ENCODE results near the gene CCL8. TPM values are rescaled to one million over a fixed set of nuclear protein-coding genes. Genes with fewer than 3 reads are reported as not detected.

Gene CCL8
- total RNA-seq, 2 experiments from 2014 or later = not detected

DNA sequence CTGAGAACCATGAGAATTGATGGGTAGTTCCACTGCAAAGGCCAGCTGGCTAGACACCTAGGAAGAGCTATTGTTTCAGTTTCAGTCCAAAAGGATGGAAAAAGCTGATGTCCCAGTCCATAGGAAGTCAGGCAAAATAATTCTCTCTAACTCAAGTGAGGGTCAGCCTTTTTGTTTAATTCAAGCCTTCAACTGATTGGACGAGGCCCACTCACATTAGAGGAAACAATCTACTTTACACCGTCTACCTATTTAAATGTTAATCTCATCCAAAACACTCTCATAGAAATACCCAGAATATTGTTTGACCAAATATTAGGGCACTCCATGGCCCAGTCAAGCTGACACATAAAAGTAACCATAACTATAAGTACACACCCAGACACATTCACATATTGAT is 22.7 kb downstream of the CCL8 start:
- ATAC-seq (no peak), DNase-seq (no peak)
- Mint-ChIP-seq H3K36me3 (ENCODE audit: low read depth) (no peaks in the 10 kb centered on the region), H3K9me3 (no peaks in the 10 kb centered on the region), H3K4me3 (no peak overlapping the region), H3K27me3 (peaks cover 24% of the 10 kb centered on the region), H3K27ac (no peak overlapping the region), H3K4me1 (ENCODE audit: low read depth) (no peaks in the 10 kb centered on the region)
- CTCF ChIA-PET = interaction anchor here (2.2 kb wide), 1 partner anchor 19 kb away, joined by 11 read pairs; no protein-coding TSS in a partner anchor
- TF ChIP-seq, protein P1, sequence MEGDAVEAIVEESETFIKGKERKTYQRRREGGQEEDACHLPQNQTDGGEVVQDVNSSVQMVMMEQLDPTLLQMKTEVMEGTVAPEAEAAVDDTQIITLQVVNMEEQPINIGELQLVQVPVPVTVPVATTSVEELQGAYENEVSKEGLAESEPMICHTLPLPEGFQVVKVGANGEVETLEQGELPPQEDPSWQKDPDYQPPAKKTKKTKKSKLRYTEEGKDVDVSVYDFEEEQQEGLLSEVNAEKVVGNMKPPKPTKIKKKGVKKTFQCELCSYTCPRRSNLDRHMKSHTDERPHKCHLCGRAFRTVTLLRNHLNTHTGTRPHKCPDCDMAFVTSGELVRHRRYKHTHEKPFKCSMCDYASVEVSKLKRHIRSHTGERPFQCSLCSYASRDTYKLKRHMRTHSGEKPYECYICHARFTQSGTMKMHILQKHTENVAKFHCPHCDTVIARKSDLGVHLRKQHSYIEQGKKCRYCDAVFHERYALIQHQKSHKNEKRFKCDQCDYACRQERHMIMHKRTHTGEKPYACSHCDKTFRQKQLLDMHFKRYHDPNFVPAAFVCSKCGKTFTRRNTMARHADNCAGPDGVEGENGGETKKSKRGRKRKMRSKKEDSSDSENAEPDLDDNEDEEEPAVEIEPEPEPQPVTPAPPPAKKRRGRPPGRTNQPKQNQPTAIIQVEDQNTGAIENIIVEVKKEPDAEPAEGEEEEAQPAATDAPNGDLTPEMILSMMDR (IDR thresholded peaks at IDR 0.05) = no peak
- intact Hi-C loops (cut with micrococcal nuclease) = no loop called here
- POLR2A ChIA-PET = no interaction called here

DNA sequence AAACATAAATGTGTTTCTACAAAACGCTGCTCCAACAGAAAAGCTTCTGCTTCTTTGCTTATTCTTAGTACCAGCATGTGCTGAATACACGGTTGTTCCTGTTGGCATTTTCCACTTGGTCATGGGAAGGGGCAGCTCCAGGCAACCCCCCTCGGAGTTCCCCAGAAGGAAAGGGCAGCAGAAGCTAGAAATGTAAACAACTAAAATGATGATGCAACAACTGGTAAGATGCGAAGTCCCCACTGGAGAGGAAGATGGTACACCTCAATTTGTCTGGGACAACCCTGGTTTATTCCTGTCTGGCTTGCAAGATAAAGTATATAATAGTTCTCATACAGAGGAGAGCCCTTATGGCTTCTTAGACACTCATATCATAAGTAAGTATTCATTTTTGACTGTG is 27.8 kb downstream of the CCL8 start:
- TF ChIP-seq, protein P1 (IDR thresholded peaks at IDR 0.05) = no peak
- Mint-ChIP-seq H3K4me3 (no peak overlapping the region), H3K36me3 (ENCODE audit: low read depth) (no peaks in the 10 kb centered on the region), H3K4me1 (ENCODE audit: low read depth) (no peaks in the 10 kb centered on the region), H3K9me3 (no peaks in the 10 kb centered on the region), H3K27me3 (peaks cover 10% of the 10 kb centered on the region), H3K27ac (no peak overlapping the region)
- ChIA-PET POLR2A (no interaction called here), CTCF (interaction anchor here (1.8 kb wide), 1 partner anchor 146 kb away, joined by 6 read pairs; no protein-coding TSS in a partner anchor)
- DNase-seq (no peak), ATAC-seq (no peak)
- intact Hi-C loops (cut with micrococcal nuclease) = no loop called here

DNA sequence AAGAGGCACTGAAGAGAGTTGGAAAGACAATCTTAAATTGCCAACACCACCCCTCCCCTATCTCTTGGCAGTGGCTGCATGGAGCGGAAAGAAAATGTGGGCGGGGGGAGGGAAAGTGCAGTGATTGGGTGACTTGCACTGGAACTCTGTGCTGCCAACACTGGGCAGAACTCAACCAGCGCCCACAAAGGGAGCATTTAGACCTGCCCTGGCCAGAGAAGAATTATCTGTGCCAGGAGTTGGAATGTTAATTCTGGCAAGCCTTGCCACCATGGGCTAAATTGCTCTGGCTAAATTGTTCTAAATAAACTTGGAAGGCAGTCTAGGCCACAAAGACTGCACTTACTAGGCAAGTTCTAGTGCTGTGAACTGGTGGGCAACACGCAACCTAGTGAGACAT is 30.5 kb downstream of the CCL8 start:
- ChIA-PET CTCF (interaction anchor here (1.3 to 3.5 kb wide), 2 partner anchors 11 to 20 kb away, joined by 3 to 20 read pairs; no protein-coding TSS in a partner anchor), POLR2A (no interaction called here)
- TF ChIP-seq, protein P1 (IDR thresholded peaks at IDR 0.05) = no peak
- no peaks in the 10 kb centered on the region for H3K36me3 Mint-ChIP-seq (ENCODE audit: low read depth)
- H3K27ac Mint-ChIP-seq = no peak overlapping the region
- ATAC-seq (no peak), DNase-seq (no peak)
- peaks cover 3% of the 10 kb centered on the region for H3K9me3 Mint-ChIP-seq
- intact Hi-C loops (cut with micrococcal nuclease) = no loop called here
- no peak overlapping the region for H3K4me3 Mint-ChIP-seq
- H3K27me3 Mint-ChIP-seq = peaks cover 4% of the 10 kb centered on the region
- H3K4me1 Mint-ChIP-seq (ENCODE audit: low read depth) = no peaks in the 10 kb centered on the region

DNA sequence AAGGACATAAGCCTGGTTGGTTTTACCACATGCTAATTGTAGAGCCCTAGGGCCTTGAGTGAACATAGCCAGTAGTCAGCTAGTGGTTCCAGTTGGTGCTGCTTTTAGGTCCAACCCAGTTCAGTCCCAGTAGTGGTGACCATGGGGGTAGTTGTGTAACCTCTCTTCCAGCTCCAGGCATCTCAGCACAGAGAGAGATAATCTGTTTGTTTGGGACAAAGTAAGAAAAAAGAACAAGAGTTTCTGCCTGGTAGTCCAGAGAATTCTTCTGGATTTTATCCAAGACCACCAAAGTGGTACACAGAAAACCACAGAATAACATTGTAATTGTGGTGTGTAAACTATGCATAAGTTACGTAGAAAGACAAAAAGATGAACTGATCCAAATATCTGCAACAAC is 31.9 kb downstream of the CCL8 start:
- H3K4me1 Mint-ChIP-seq (ENCODE audit: low read depth) = no peaks in the 10 kb centered on the region
- ATAC-seq = no peak
- H3K36me3 Mint-ChIP-seq (ENCODE audit: low read depth) = no peaks in the 10 kb centered on the region
- H3K27me3 Mint-ChIP-seq = peaks cover 4% of the 10 kb centered on the region
- POLR2A ChIA-PET = no interaction called here
- no peak overlapping the region for H3K27ac Mint-ChIP-seq
- CTCF ChIA-PET = interaction anchor here (1.3 to 3.5 kb wide), 2 partner anchors 10 to 18 kb away, joined by 3 to 20 read pairs; no protein-coding TSS in a partner anchor
- H3K9me3 Mint-ChIP-seq = peaks cover 3% of the 10 kb centered on the region
- no peak for DNase-seq
- no peak overlapping the region for H3K4me3 Mint-ChIP-seq
- intact Hi-C loops (cut with micrococcal nuclease) = no loop called here
- TF ChIP-seq, protein P1 (IDR thresholded peaks at IDR 0.05) = no peak

DNA sequence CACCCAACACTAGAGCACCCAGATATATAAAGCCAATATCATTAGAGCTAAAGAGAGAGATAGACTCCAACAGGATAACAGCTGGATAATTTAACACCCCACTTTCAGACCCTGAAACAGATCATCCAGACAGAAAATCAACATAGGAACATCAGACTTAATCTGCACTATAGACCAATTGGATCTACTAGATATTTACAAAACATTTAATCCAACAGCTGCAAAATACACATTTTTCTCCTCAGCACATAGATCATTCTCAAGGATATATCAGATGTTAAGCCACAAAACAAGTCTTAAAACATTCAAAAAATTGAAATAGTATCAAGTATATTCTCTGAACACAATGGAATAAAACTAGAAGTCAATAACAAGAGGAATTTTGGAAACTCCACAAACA is 33.0 kb downstream of the CCL8 start:
- DNase-seq (no peak), ATAC-seq (no peak)
- no peaks in the 10 kb centered on the region for H3K4me1 Mint-ChIP-seq (ENCODE audit: low read depth)
- CTCF ChIA-PET = interaction anchor here (1.5 to 2.4 kb wide), 2 partner anchors 9 to 181 kb away, joined by 3 to 21 read pairs; no protein-coding TSS in a partner anchor
- POLR2A ChIA-PET = no interaction called here
- peaks cover 3% of the 10 kb centered on the region for H3K9me3 Mint-ChIP-seq
- H3K27me3 Mint-ChIP-seq = peaks cover 4% of the 10 kb centered on the region
- H3K27ac Mint-ChIP-seq = no peak overlapping the region
- intact Hi-C loops (cut with micrococcal nuclease) = no loop called here
- no peaks in the 10 kb centered on the region for H3K36me3 Mint-ChIP-seq (ENCODE audit: low read depth)
- no peak overlapping the region for H3K4me3 Mint-ChIP-seq
- TF ChIP-seq, protein P1 (IDR thresholded peaks at IDR 0.05) = no peak
